Measurements from ENCODE around the gene DCDC1.
"Not testable (repeated sequence)": the region's sequence is repeated elsewhere in the genome, so short reads cannot be mapped to it uniquely, and the experiment has no call there.

DCDC1 gene

GRCh38 chr11:30956751-30957150 is 412.8 kb downstream of the DCDC1 start:
- H3K9me3 ChIP-seq (ENCODE audit: insufficient read depth, low read depth, low read length) = no peaks in the 10 kb centered on the region
- H3K9ac ChIP-seq (ENCODE audit: low read length) = no peak overlapping the region
- no peak overlapping the region for H3K14ac ChIP-seq (ENCODE audit: low read length)
- no peak overlapping the region for H3K4me2 ChIP-seq (ENCODE audit: low read length)
- H3K23ac ChIP-seq (ENCODE audit: low read length) = no peak overlapping the region
- H4K8ac ChIP-seq (ENCODE audit: low read depth, low read length) = no peak overlapping the region
- WGBS (ENCODE audit: extremely low coverage, insufficient coverage, insufficient read length) = no CpG with 5 or more reads among the region's 3 CpGs
- no peak for DNase-seq
- H3K79me1 ChIP-seq (ENCODE audit: low read length) = no peaks in the 10 kb centered on the region
- H3K4me3 ChIP-seq (ENCODE audit: low read depth, low read length) = no peak overlapping the region
- H2BK12ac ChIP-seq (ENCODE audit: low read length) = no peak overlapping the region
- H3K4ac ChIP-seq (ENCODE audit: low read depth, low read length) = no peak overlapping the region
- H3K36me3 ChIP-seq (ENCODE audit: control insufficient read depth in 1 of 2, insufficient read depth in 2 of 2, low read length in 2 of 2) = no peaks in the 10 kb centered on the region
- H3K79me2 ChIP-seq (ENCODE audit: control insufficient read depth, insufficient read depth, low read length, poor library complexity) = no peaks in the 10 kb centered on the region
- H3K18ac ChIP-seq (ENCODE audit: low read length) = no peak overlapping the region
- no peak overlapping the region for H3K27ac ChIP-seq (ENCODE audit: low read depth, low read length)
- no peak overlapping the region for H4K91ac ChIP-seq (ENCODE audit: low read depth, low read length)
- H2BK120ac ChIP-seq (ENCODE audit: insufficient read depth, low read length, poor library complexity) = no peak overlapping the region
- no peaks in the 10 kb centered on the region for H3K27me3 ChIP-seq (ENCODE audit: insufficient read depth, low read length)
- no peak overlapping the region for H2BK5ac ChIP-seq (ENCODE audit: low read depth, low read length, poor library complexity)
- H2AFZ ChIP-seq (ENCODE audit: insufficient read depth, low read length, poor library complexity) = no peak overlapping the region
- H2AK5ac ChIP-seq (ENCODE audit: low read length) = no peak overlapping the region
- H4K12ac ChIP-seq (ENCODE audit: low read depth, low read length) = no peak overlapping the region
- no peaks in the 10 kb centered on the region for H3K4me1 ChIP-seq (ENCODE audit: control insufficient read depth in 1 of 2, insufficient read depth in 2 of 2, low read length in 2 of 2)

GRCh38 chr11:30949838-30950237 is 419.7 kb downstream of the DCDC1 start:
- Histone ChIP-seq H4K12ac (ENCODE audit: low read depth, low read length) (no peak overlapping the region), H3K9ac (ENCODE audit: low read length) (no peak overlapping the region), H3K36me3 (ENCODE audit: control insufficient read depth in 1 of 2, insufficient read depth in 2 of 2, low read length in 2 of 2) (no peaks in the 10 kb centered on the region), H3K9me3 (ENCODE audit: insufficient read depth, low read depth, low read length) (no peaks in the 10 kb centered on the region), H3K23ac (ENCODE audit: low read length) (no peak overlapping the region), H3K4me3 (ENCODE audit: low read depth, low read length) (no peak overlapping the region), H2BK120ac (ENCODE audit: insufficient read depth, low read length, poor library complexity) (no peak overlapping the region), H2BK5ac (ENCODE audit: low read depth, low read length, poor library complexity) (no peak overlapping the region), H3K4ac (ENCODE audit: low read depth, low read length) (no peak overlapping the region), H3K79me2 (ENCODE audit: control insufficient read depth, insufficient read depth, low read length, poor library complexity) (no peaks in the 10 kb centered on the region), H3K14ac (ENCODE audit: low read length) (no peak overlapping the region), H2BK12ac (ENCODE audit: low read length) (no peak overlapping the region), H3K4me2 (ENCODE audit: low read length) (no peak overlapping the region), H3K4me1 (ENCODE audit: control insufficient read depth in 1 of 2, insufficient read depth in 2 of 2, low read length in 2 of 2) (no peaks in the 10 kb centered on the region), H3K27me3 (ENCODE audit: insufficient read depth, low read length) (no peaks in the 10 kb centered on the region), H2AFZ (ENCODE audit: insufficient read depth, low read length, poor library complexity) (no peak overlapping the region), H3K18ac (ENCODE audit: low read length) (no peak overlapping the region), H4K91ac (ENCODE audit: low read depth, low read length) (no peak overlapping the region), H4K8ac (ENCODE audit: low read depth, low read length) (no peak overlapping the region), H3K79me1 (ENCODE audit: low read length) (no peaks in the 10 kb centered on the region), H2AK5ac (ENCODE audit: low read length) (no peak overlapping the region), H3K27ac (ENCODE audit: low read depth, low read length) (no peak overlapping the region)
- no peak for DNase-seq
- WGBS (ENCODE audit: extremely low coverage, insufficient coverage, insufficient read length) = no CpG with 5 or more reads among the region's 3 CpGs

- not testable (repeated sequence) for H3K27me3 ChIP-seq (ENCODE audit: insufficient read depth, low read length); H2BK5ac ChIP-seq (ENCODE audit: low read depth, low read length, poor library complexity); H4K8ac ChIP-seq (ENCODE audit: low read depth, low read length); H2BK120ac ChIP-seq (ENCODE audit: insufficient read depth, low read length, poor library complexity); H3K79me2 ChIP-seq (ENCODE audit: control insufficient read depth, insufficient read depth, low read length, poor library complexity); H3K23ac ChIP-seq (ENCODE audit: low read length); H2BK12ac ChIP-seq (ENCODE audit: low read length); H3K4me3 ChIP-seq (ENCODE audit: low read depth, low read length); H3K18ac ChIP-seq (ENCODE audit: low read length); H3K9me3 ChIP-seq (ENCODE audit: insufficient read depth, low read depth, low read length); H3K14ac ChIP-seq (ENCODE audit: low read length); H2AK5ac ChIP-seq (ENCODE audit: low read length); H3K4me1 ChIP-seq (ENCODE audit: control insufficient read depth in 1 of 2, insufficient read depth in 2 of 2, low read length in 2 of 2); H2AFZ ChIP-seq (ENCODE audit: insufficient read depth, low read length, poor library complexity); H4K12ac ChIP-seq (ENCODE audit: low read depth, low read length); H3K36me3 ChIP-seq (ENCODE audit: control insufficient read depth in 1 of 2, insufficient read depth in 2 of 2, low read length in 2 of 2); H3K27ac ChIP-seq (ENCODE audit: low read depth, low read length); H4K91ac ChIP-seq (ENCODE audit: low read depth, low read length); H3K9ac ChIP-seq (ENCODE audit: low read length); H3K4me2 ChIP-seq (ENCODE audit: low read length); H3K79me1 ChIP-seq (ENCODE audit: low read length); H3K4ac ChIP-seq (ENCODE audit: low read depth, low read length); DNase-seq
- WGBS (ENCODE audit: extremely low coverage, insufficient coverage, insufficient read length) = no CpG with 5 or more reads among the region's 1 CpG
Observed at GRCh38 chr11:30947715-30948114, 421.8 kb downstream of the DCDC1 start.

GRCh38 chr11:30938810-30939209 is 430.7 kb downstream of the DCDC1 start:
- Histone ChIP-seq H2BK12ac (ENCODE audit: low read length) (no peak overlapping the region), H3K4me2 (ENCODE audit: low read length) (no peak overlapping the region), H3K18ac (ENCODE audit: low read length) (no peak overlapping the region), H3K79me2 (ENCODE audit: control insufficient read depth, insufficient read depth, low read length, poor library complexity) (no peaks in the 10 kb centered on the region), H3K27ac (ENCODE audit: low read depth, low read length) (no peak overlapping the region), H3K9me3 (ENCODE audit: insufficient read depth, low read depth, low read length) (peaks cover 4% of the 10 kb centered on the region), H3K4me1 (ENCODE audit: control insufficient read depth in 1 of 2, insufficient read depth in 2 of 2, low read length in 2 of 2) (no peaks in the 10 kb centered on the region), H4K8ac (ENCODE audit: low read depth, low read length) (no peak overlapping the region), H2AFZ (ENCODE audit: insufficient read depth, low read length, poor library complexity) (no peak overlapping the region), H3K14ac (ENCODE audit: low read length) (no peak overlapping the region), H4K12ac (ENCODE audit: low read depth, low read length) (no peak overlapping the region), H3K36me3 (ENCODE audit: control insufficient read depth in 1 of 2, insufficient read depth in 2 of 2, low read length in 2 of 2) (no peaks in the 10 kb centered on the region), H2BK120ac (ENCODE audit: insufficient read depth, low read length, poor library complexity) (no peak overlapping the region), H3K27me3 (ENCODE audit: insufficient read depth, low read length) (no peaks in the 10 kb centered on the region), H3K23ac (ENCODE audit: low read length) (no peak overlapping the region), H3K4me3 (ENCODE audit: low read depth, low read length) (no peak overlapping the region), H2AK5ac (ENCODE audit: low read length) (no peak overlapping the region), H4K91ac (ENCODE audit: low read depth, low read length) (no peak overlapping the region), H3K79me1 (ENCODE audit: low read length) (no peaks in the 10 kb centered on the region), H3K4ac (ENCODE audit: low read depth, low read length) (no peak overlapping the region), H2BK5ac (ENCODE audit: low read depth, low read length, poor library complexity) (no peak overlapping the region), H3K9ac (ENCODE audit: low read length) (no peak overlapping the region)
- WGBS (ENCODE audit: extremely low coverage, insufficient coverage, insufficient read length) = no CpG with 5 or more reads among the region's 6 CpGs
- DNase-seq = no peak

All from trophoblast cell (in vitro differentiated cells and primary cell).